CD4-positive, alpha-beta T cell treated with Interleukin-15 for 1 hour (primary cell): ENCODE data around the gene LEO1.

ENCODE experiments used
- DNase-seq: peaks from one replicate; pipeline ENCODE4 v3.0.0-alpha.2; 2020

Gene LEO1

DNA sequence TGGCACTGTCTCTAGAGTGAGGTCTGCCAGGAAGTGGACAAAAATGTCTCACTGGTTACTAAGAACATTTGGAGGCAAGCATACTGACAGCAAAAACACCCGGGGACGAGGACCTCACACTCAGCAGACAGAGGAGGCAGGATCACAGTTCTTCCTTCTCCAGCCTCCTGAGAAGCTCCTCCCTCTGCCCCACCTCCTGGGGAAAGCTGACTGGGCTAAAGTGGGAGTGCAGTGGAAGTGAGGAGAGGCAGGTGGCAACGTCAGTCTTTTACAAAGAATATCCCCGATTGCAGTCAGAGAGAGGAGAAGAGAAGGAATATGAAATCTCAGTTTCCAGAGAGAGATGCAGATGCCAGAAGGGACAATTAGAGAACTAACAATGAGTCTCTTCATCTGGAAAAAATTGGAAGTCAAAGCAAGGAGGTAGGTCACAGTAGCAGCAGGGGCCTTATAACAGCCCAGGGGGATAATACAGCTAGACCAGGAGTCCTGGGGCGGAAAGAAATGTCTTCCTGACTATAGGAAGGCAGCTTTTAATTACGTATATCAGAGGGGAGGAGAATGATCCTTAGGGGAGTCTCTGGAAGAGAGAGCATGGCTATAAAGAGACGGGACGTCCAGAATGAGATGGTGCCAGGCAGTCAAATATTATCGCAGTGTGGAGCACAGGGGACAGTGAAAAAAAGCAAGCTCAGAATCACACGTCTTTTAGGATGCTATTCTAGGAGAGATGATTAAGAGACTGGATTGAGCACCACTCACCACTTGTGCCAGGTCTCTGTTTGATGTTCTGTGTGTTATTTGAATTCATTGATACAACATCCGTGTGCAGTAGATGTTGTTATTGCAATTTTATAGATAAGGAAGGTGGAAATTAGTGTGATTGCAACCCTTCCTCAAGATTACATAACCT, 47.2 kb downstream of the LEO1 start:
- DNase-seq: no peak

DNA sequence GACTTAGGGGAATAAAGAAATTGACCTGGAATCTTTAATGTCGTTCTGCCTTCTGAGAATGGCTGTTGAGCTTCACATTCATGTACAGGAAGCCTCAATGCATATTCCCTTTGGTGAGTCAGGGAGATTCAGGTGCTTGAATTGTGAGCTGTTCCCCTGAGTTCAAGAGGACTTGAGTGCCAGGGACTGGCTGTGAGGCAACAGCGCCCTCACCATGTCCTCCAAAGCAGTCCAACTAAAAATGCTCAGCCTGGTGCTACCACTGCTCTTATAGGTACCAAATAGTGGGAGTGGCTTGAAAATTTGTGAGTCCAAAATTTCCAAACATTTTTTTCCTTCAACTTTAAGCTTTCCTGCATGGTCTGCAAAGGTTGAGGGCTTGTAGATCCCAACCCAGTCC, 54.1 kb downstream of the LEO1 start:
- no peak for DNase-seq

- DNase-seq: no peak
Measured at GRCh38 chr15:51912528-51912927, 59.0 kb downstream of the LEO1 start.

- no peak for DNase-seq
Measured at GRCh38 chr15:51909584-51909983, 62.0 kb downstream of the LEO1 start.

GRCh38 chr15:51908316-51908715, 63.3 kb downstream of the LEO1 start:
- no peak for DNase-seq

DNA sequence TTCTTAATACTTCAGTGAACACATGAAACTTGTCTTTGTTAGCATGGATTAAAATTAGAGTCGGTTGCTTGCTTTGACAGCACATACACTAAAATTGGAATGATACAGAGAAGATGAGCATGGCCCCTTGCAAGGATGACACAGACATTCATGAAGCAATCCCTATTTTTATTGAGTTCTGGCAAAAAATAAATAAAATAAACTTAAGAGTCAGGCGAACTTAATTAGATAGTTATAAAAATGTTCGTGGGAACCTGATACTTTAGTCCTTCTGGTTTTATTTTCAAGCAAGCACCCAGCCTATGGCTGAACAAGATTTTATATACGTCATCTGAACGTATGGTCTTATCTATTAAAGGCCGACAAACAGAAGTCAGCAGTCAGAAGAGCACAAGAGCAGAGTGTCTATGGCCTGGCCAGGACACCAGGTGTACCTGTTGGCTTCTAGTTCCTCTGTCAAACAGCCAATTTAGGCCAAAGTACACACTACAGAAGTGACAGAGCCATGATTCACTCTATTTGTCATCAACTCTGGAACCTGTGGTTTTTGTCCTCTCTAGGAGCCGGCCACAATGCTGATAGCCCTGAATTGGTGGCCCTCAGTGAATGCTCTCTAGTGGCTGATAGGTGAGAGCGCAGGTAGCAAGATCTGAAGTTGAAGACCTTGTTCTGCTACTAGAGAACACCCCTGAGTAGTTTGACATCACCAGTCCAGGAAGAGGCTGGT, 64.3 kb downstream of the LEO1 start:
- DNase-seq: no peak

GRCh38 chr15:51904931-51905330, 66.6 kb downstream of the LEO1 start:
- DNase-seq: no peak

GRCh38 chr15:51904421-51904820, 67.2 kb downstream of the LEO1 start:
- DNase-seq: no peak

GRCh38 chr15:51889486-51889885, 82.1 kb downstream of the LEO1 start:
- DNase-seq: no peak

GRCh38 chr15:51888593-51889195, 82.9 kb downstream of the LEO1 start:
- no peak for DNase-seq
